ENCODE measurements around the gene SELENOI.

DNA sequence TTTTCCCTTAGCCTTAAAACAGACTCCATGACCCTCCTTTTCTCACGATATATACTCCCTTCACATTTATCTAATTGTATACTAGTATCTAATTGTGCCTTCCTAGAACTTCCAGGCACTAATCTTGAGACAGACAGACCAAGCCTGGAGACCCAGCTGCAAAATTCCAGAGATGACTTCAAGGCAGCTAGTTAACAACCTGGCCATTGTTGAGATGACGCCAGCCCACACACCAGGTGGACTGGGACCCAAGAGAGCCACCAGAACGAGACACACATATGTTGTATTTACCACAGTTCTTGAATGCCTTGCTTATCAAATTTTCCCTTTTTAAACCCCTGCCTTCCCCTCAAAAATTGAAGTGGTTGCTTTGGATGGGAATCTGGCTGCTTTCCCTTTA lies 48.9 kb upstream of the SELENOI start:
- TF ChIP-seq, protein P1, sequence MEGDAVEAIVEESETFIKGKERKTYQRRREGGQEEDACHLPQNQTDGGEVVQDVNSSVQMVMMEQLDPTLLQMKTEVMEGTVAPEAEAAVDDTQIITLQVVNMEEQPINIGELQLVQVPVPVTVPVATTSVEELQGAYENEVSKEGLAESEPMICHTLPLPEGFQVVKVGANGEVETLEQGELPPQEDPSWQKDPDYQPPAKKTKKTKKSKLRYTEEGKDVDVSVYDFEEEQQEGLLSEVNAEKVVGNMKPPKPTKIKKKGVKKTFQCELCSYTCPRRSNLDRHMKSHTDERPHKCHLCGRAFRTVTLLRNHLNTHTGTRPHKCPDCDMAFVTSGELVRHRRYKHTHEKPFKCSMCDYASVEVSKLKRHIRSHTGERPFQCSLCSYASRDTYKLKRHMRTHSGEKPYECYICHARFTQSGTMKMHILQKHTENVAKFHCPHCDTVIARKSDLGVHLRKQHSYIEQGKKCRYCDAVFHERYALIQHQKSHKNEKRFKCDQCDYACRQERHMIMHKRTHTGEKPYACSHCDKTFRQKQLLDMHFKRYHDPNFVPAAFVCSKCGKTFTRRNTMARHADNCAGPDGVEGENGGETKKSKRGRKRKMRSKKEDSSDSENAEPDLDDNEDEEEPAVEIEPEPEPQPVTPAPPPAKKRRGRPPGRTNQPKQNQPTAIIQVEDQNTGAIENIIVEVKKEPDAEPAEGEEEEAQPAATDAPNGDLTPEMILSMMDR (IDR thresholded peaks at IDR 0.05), result no peak
- no peak for TF ChIP-seq EZH2 (IDR thresholded peaks at IDR 0.05)
